Tibial artery (tissue), 4 donors: ENCODE measurements around the gene PLA2G2F.
A peak's percentile ranks its signal among the peaks of the same experiment; 100 is the strongest.

ENCODE experiments used
- DNase-seq, 2 donors: peaks; one replicate each; pipeline ENCODE4 v3.0.0-alpha.2; 2019
- H3K27ac ChIP-seq, 2 donors: fragments of 200-600 bp; sonication (generic) in 1 of 2; 1 replicate in 1 of 2; 2 replicates in 1 of 2; pipeline ENCODE4 v1.5.1; 2018 to 2019; ENCODE audit warnings: mild to moderate bottlenecking in 1 of 2
- H3K27me3 ChIP-seq, 2 donors: fragments of 200-600 bp; sonication (generic) in 1 of 2; one replicate each; pipeline versions ENCODE4 v1.5.1 to v1.6.0; 2016 to 2019
- H3K36me3 ChIP-seq, 3 donors: fragments of 200-600 bp; sonication (generic) in 2 of 3; one replicate each; pipeline ENCODE4 v1.5.1; 2016 to 2019; ENCODE audit warnings: mild to moderate bottlenecking in 2 of 3
- H3K4me1 ChIP-seq, 4 donors: fragments of 200-600 bp; sonication (generic) in 2 of 4; 1 replicate in 3 of 4; 2 replicates in 1 of 4; pipeline ENCODE4 v1.5.1; 2016 to 2019
- H3K4me3 ChIP-seq, 2 donors: fragments of 200-600 bp; sonication (generic) in 1 of 2; 1 replicate in 1 of 2; 2 replicates in 1 of 2; pipeline ENCODE4 v1.5.1; 2018 to 2019; ENCODE audit warnings: mild to moderate bottlenecking in 2 of 2
- H3K9me3 ChIP-seq, 3 donors: fragments of 200-600 bp; sonication (generic) in 1 of 3; one replicate each; pipeline ENCODE4 v1.5.1; 2016 to 2019
- CTCF ChIP-seq, 2 experiments: fragments of 200-600 bp in 1 of 2; fragments of 450-650 bp in 1 of 2; IDR thresholded peaks; one replicate each; pipeline ENCODE4 v1.5.1; 2017 to 2019; ENCODE audit warnings: antibody characterized with exemption in 2 of 2, mild to moderate bottlenecking in 1 of 2, moderate library complexity in 1 of 2
- intact Hi-C: fragments of 100-400 bp; cut with DNase I; formaldehyde crosslinking; loops from one replicate; pipeline ENCODE4 v1.15.0; 2023; ENCODE audit warnings: low total_unique reads

Gene PLA2G2F

DNA sequence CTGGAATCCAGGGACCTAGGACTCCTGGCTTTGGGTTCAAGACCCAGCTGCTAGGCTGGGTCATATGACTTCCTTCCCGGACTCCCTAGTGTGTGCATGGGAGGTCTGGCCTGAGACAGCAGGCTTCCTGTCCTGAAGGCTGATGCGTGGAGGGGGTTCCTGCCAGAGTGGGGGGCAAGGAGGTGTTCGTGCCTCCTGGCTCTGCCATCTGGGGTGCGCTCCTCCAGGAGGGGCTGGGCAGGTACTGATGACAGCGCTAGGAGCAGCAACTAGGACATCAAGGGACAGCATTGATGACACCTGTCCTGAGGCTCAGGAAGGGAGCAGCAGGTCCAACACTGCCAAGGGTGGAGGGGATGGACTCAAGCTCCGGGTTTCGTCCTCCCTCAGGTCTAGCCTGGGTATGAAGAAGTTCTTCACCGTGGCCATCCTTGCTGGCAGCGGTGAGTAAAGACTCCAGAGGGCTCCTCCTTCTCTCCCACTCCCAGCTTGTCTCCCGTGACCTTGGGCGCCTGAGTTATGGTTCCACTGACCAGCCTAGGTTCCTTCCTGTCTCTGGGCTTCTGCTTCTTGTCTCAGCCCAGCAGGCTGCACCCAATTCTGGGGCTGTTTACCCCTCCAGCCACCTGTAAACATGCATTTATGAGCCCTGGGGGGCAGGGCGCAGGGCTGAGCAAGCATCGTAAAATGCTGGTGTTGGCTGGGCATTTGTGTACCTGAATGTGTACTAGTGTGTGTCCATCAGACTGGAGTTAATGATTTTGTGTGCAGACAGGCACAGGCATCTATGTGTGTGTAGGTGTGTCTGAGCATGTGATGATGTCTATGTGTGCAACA, 871 bp downstream of the PLA2G2F start:
- Histone ChIP-seq H3K27ac (no peak overlapping the region), H3K4me3 (no peak overlapping the region), H3K36me3 (no peaks in the 10 kb centered on the region), H3K27me3 (peaks cover 0 to 28% of the 10 kb centered on the region in 2 donors), H3K9me3 (no peaks in the 10 kb centered on the region), H3K4me1 (no peaks in the 10 kb centered on the region)
- intact Hi-C loops, result no loop called here
- no peak for TF ChIP-seq CTCF (IDR thresholded peaks at IDR 0.05)
- peak in 1 of 2 donors; percentile 48 for DNase-seq

DNA sequence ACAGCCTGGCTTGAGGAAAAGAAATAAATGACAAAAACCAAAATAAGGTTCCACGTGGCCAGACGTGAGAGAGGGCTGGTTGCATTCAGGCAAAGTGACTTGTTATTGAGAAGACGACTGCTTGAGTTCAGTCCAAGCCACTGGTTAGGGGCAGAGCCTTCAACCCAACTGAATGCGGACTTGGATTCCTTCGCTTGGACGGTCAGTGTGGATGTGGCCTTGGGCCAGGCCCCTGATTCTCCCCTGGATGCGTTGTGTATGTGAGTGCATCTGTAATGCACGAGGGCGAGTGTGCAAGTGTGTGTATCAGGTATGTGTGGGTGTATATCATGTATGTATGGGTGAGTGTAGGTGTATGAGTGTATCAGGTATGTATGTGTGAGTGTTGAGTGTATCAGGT, 1.9 kb downstream of the PLA2G2F start:
- Histone ChIP-seq H3K36me3 (no peaks in the 10 kb centered on the region), H3K9me3 (no peaks in the 10 kb centered on the region), H3K27ac (no peak overlapping the region), H3K27me3 (peaks cover 0 to 28% of the 10 kb centered on the region in 2 donors), H3K4me3 (no peak overlapping the region), H3K4me1 (no peaks in the 10 kb centered on the region)
- intact Hi-C loops, result no loop called here
- TF ChIP-seq CTCF (IDR thresholded peaks at IDR 0.05), result no peak
- peak in 1 of 2 donors; percentile 46 for DNase-seq

DNA sequence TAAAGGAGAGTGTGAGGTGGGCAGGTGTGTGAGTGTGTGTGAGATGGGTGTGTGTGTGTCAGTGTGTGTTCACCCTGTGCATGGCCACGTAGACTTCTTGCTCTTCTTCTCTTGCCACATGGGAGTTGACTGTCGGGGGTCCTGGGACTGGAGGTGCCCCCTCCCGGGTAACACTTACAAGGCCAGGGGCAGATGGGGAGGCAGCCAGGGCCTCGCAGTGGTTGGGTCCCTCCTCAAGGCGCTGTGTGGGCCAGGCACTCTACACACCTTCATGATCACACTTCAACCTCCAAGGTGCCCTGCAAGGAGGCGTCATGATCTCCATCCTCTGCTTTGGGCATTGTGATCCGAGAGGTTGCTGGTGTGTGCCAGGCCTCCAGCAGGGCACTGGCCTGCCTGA, 2.3 kb downstream of the PLA2G2F start:
- no peaks in the 10 kb centered on the region for H3K36me3 ChIP-seq
- intact Hi-C loops, result no loop called here
- H3K4me1 ChIP-seq, result no peaks in the 10 kb centered on the region
- H3K27me3 ChIP-seq, result peaks cover 0 to 26% of the 10 kb centered on the region in 2 donors
- H3K27ac ChIP-seq, result no peak overlapping the region
- H3K9me3 ChIP-seq, result no peaks in the 10 kb centered on the region
- no peak for TF ChIP-seq CTCF (IDR thresholded peaks at IDR 0.05)
- H3K4me3 ChIP-seq, result no peak overlapping the region
- peak in 1 of 2 donors; percentile 43 for DNase-seq

DNA sequence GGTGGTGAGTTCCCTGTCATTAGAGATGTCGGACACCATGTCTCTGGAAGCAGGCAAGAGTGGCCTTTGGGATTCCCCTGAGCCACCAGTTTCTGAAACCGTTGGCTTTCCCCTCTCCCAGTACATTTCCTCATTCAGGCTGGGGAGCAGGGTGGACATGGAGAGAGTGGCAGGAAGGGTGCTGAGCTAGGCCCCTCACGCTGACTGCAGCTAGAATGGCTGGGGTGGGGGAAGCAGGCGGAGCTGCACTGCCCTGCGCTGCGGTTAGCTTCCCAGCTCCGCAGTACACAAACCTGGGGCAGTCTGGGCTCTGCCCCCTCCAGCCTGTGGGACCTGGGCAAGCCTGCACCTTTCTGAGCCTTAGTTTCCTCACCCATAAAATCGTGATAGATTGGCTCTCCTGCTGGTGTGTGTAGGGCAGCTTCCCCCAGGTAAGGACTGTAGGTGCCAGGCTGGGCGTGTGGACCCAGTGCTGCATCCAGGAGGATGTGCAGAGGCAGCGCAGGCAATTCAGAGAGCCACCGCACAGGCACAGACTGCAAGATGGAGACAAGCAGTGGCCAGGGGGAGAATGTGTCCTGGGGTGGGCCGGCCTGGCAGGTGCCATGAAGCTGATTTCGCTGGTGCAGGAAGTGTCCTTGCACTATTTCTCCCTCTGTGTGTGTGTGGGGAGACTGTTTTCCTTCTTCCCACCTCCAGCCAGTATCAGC, 3.0 kb downstream of the PLA2G2F start:
- Histone ChIP-seq H3K4me3 (no peak overlapping the region), H3K36me3 (no peaks in the 10 kb centered on the region), H3K4me1 (no peaks in the 10 kb centered on the region), H3K27me3 (peaks cover 0 to 26% of the 10 kb centered on the region in 2 donors), H3K9me3 (no peaks in the 10 kb centered on the region), H3K27ac (no peak overlapping the region)
- no peak for TF ChIP-seq CTCF (IDR thresholded peaks at IDR 0.05)
- intact Hi-C loops, result no loop called here
- DNase-seq, result peak in 1 of 2 donors; percentile 19

GRCh38 chr1:20143318-20143717, 4.2 kb downstream of the PLA2G2F start:
- DNase-seq, result no peak
- H3K4me1 ChIP-seq, result no peaks in the 10 kb centered on the region
- peaks cover 0 to 28% of the 10 kb centered on the region in 2 donors for H3K27me3 ChIP-seq
- H3K4me3 ChIP-seq, result no peak overlapping the region
- intact Hi-C loops, result no loop called here
- H3K27ac ChIP-seq, result no peak overlapping the region
- TF ChIP-seq CTCF (IDR thresholded peaks at IDR 0.05), result no peak
- no peaks in the 10 kb centered on the region for H3K36me3 ChIP-seq
- no peaks in the 10 kb centered on the region for H3K9me3 ChIP-seq
